ENCODE results near the gene DHRS2.

- TF ChIP-seq, protein P1, sequence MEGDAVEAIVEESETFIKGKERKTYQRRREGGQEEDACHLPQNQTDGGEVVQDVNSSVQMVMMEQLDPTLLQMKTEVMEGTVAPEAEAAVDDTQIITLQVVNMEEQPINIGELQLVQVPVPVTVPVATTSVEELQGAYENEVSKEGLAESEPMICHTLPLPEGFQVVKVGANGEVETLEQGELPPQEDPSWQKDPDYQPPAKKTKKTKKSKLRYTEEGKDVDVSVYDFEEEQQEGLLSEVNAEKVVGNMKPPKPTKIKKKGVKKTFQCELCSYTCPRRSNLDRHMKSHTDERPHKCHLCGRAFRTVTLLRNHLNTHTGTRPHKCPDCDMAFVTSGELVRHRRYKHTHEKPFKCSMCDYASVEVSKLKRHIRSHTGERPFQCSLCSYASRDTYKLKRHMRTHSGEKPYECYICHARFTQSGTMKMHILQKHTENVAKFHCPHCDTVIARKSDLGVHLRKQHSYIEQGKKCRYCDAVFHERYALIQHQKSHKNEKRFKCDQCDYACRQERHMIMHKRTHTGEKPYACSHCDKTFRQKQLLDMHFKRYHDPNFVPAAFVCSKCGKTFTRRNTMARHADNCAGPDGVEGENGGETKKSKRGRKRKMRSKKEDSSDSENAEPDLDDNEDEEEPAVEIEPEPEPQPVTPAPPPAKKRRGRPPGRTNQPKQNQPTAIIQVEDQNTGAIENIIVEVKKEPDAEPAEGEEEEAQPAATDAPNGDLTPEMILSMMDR (IDR thresholded peaks at IDR 0.05), result no peak
- TF ChIP-seq POLR2A (IDR thresholded peaks at IDR 0.05), result no peak
Measured at GRCh38 chr14:23664207-23664885, 28.2 kb downstream of the DHRS2 start.
